ENCODE measurements around the gene SMG9.
A peak's percentile ranks its signal among the peaks of the same experiment; 100 is the strongest.

Gene SMG9

GRCh38 chr19:43725468-43725867 is 29.3 kb downstream of the SMG9 start:
- Histone ChIP-seq H3K27ac (ENCODE audit: low read length) (no peak overlapping the region; the same call in 1 of the 2 replicates), H3K4me3 (ENCODE audit: low read length) (no peak overlapping the region), H3K79me2 (ENCODE audit: low read length) (no peaks in the 10 kb centered on the region), H2AFZ (ENCODE audit: low read depth, low read length) (no peak overlapping the region), H3K4me1 (ENCODE audit: low read length) (peaks cover 14% of the 10 kb centered on the region), H3K4me2 (ENCODE audit: low read length) (peak overlapping the region; percentile 32), H4K20me1 (ENCODE audit: insufficient read depth, low read length) (no peaks in the 10 kb centered on the region), H3K9me3 (ENCODE audit: insufficient read depth, low read length) (no peaks in the 10 kb centered on the region), H3K9ac (ENCODE audit: low read length) (0 out of 2 replicates have a peak overlapping the region, but pooled peaks have one; percentile 4), H3K36me3 (replicated peaks; ENCODE audit: low read depth, low read length) (peaks cover 18% of the 10 kb centered on the region), H3K27me3 (ENCODE audit: low read depth, low read length) (no peaks in the 10 kb centered on the region)
- TF ChIP-seq EZH2phosphoT487 (IDR thresholded peaks at IDR 0.05; ENCODE audit: low read depth) = no peak
- TF ChIP-seq CTCF (IDR thresholded peaks at IDR 0.05; ENCODE audit: low read depth, low read length) = no peak

GRCh38 chr19:43724896-43725295 is 29.9 kb downstream of the SMG9 start:
- TF ChIP-seq CTCF (IDR thresholded peaks at IDR 0.05; ENCODE audit: low read depth, low read length) (no peak), EZH2phosphoT487 (IDR thresholded peaks at IDR 0.05; ENCODE audit: low read depth) (no peak)
- no peaks in the 10 kb centered on the region for H3K79me2 ChIP-seq (ENCODE audit: low read length)

GRCh38 chr19:43723588-43723987 is 31.2 kb downstream of the SMG9 start:
- Histone ChIP-seq H3K27ac (ENCODE audit: low read length) (no peak overlapping the region), H3K79me2 (ENCODE audit: low read length) (no peaks in the 10 kb centered on the region), H3K36me3 (replicated peaks; ENCODE audit: low read depth, low read length) (peaks cover 3% of the 10 kb centered on the region), H3K27me3 (ENCODE audit: low read depth, low read length) (no peaks in the 10 kb centered on the region), H3K4me1 (ENCODE audit: low read length) (peaks cover 14% of the 10 kb centered on the region), H3K9me3 (ENCODE audit: insufficient read depth, low read length) (no peaks in the 10 kb centered on the region), H3K4me3 (ENCODE audit: low read length) (no peak overlapping the region), H3K9ac (ENCODE audit: low read length) (no peak overlapping the region), H2AFZ (ENCODE audit: low read depth, low read length) (no peak overlapping the region), H3K4me2 (ENCODE audit: low read length) (no peak overlapping the region), H4K20me1 (ENCODE audit: insufficient read depth, low read length) (no peaks in the 10 kb centered on the region)
- TF ChIP-seq CTCF (IDR thresholded peaks at IDR 0.05; ENCODE audit: low read depth, low read length) (no peak), EZH2phosphoT487 (IDR thresholded peaks at IDR 0.05; ENCODE audit: low read depth) (no peak)

More at GRCh38 chr19:43724896-43725295, 29.9 kb downstream of the SMG9 start:
- H3K9ac ChIP-seq (ENCODE audit: low read length) = 0 out of 2 replicates have a peak overlapping the region, but pooled peaks have one; percentile 4
- peak overlapping the region; percentile 32 for H3K4me2 ChIP-seq (ENCODE audit: low read length)
- no peaks in the 10 kb centered on the region for H4K20me1 ChIP-seq (ENCODE audit: insufficient read depth, low read length)
- no peaks in the 10 kb centered on the region for H3K27me3 ChIP-seq (ENCODE audit: low read depth, low read length)
- peaks cover 14% of the 10 kb centered on the region for H3K4me1 ChIP-seq (ENCODE audit: low read length)
- H3K4me3 ChIP-seq (ENCODE audit: low read length) = no peak overlapping the region
- H2AFZ ChIP-seq (ENCODE audit: low read depth, low read length) = no peak overlapping the region
- no peaks in the 10 kb centered on the region for H3K9me3 ChIP-seq (ENCODE audit: insufficient read depth, low read length)
- peaks cover 14% of the 10 kb centered on the region for H3K36me3 ChIP-seq (replicated peaks; ENCODE audit: low read depth, low read length)
- H3K27ac ChIP-seq (ENCODE audit: low read length) = no peak overlapping the region

GRCh38 chr19:43721469-43722048 is 33.2 kb downstream of the SMG9 start:
- Histone ChIP-seq H3K27ac (ENCODE audit: low read length) (no peak overlapping the region), H2AFZ (ENCODE audit: low read depth, low read length) (no peak overlapping the region), H3K27me3 (ENCODE audit: low read depth, low read length) (no peaks in the 10 kb centered on the region), H4K20me1 (ENCODE audit: insufficient read depth, low read length) (no peaks in the 10 kb centered on the region), H3K4me1 (ENCODE audit: low read length) (peaks cover 14% of the 10 kb centered on the region), H3K4me2 (ENCODE audit: low read length) (no peak overlapping the region), H3K36me3 (replicated peaks; ENCODE audit: low read depth, low read length) (no peaks in the 10 kb centered on the region), H3K79me2 (ENCODE audit: low read length) (no peaks in the 10 kb centered on the region), H3K9me3 (ENCODE audit: insufficient read depth, low read length) (no peaks in the 10 kb centered on the region), H3K9ac (ENCODE audit: low read length) (no peak overlapping the region), H3K4me3 (ENCODE audit: low read length) (no peak overlapping the region)
- TF ChIP-seq CTCF (IDR thresholded peaks at IDR 0.05; ENCODE audit: low read depth, low read length) (no peak), EZH2phosphoT487 (IDR thresholded peaks at IDR 0.05; ENCODE audit: low read depth) (no peak)

Measured in OCI-LY3 (cell line).